Uterus (tissue), 2 donors: ENCODE data around the gene FBXO17.

ENCODE experiments used
- POLR2A ChIP-seq, 2 donors: fragments of 450-650 bp; IDR thresholded peaks; one replicate each; pipeline ENCODE4 v1.6.1; 2016; ENCODE audit warnings: antibody characterized with exemption in 2 of 2, mild to moderate bottlenecking in 1 of 2, moderate library complexity in 1 of 2
- TF ChIP-seq, protein P1 (sequence below), 4 experiments: fragments of 200-600 bp in 2 of 4; fragments of 450-650 bp in 2 of 4; sonication (generic) in 2 of 4; IDR thresholded peaks; one replicate each; pipeline ENCODE4 v1.5.1; 2016 to 2019; ENCODE audit warnings: antibody characterized with exemption in 4 of 4, mild to moderate bottlenecking in 2 of 4, moderate library complexity in 1 of 4

DNA sequence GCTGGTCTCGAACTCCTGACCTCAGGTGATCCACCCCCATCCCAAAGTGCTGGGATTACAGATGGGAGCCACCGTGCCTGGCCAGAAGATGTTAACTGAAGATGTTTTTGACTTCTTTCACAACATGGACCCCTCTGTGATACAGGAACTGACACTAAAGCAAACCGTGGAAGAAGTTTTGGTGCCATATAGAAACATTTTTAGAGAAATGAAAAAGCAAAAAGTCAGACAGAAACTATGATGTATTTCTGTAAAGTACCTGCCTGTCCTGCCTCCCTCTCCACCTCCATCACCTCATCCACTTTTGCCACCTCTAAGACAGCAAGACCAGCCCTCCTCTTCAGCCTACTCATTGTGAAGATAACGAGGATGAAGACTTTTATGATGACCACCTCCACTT lies 45.5 kb upstream of the FBXO17 start:
- TF ChIP-seq, protein P1, sequence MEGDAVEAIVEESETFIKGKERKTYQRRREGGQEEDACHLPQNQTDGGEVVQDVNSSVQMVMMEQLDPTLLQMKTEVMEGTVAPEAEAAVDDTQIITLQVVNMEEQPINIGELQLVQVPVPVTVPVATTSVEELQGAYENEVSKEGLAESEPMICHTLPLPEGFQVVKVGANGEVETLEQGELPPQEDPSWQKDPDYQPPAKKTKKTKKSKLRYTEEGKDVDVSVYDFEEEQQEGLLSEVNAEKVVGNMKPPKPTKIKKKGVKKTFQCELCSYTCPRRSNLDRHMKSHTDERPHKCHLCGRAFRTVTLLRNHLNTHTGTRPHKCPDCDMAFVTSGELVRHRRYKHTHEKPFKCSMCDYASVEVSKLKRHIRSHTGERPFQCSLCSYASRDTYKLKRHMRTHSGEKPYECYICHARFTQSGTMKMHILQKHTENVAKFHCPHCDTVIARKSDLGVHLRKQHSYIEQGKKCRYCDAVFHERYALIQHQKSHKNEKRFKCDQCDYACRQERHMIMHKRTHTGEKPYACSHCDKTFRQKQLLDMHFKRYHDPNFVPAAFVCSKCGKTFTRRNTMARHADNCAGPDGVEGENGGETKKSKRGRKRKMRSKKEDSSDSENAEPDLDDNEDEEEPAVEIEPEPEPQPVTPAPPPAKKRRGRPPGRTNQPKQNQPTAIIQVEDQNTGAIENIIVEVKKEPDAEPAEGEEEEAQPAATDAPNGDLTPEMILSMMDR (IDR thresholded peaks at IDR 0.05), result no peak
- TF ChIP-seq POLR2A (IDR thresholded peaks at IDR 0.05), result no peak
